ENCODE results near the gene GARIN1A. TPM values are rescaled to one million over a fixed set of nuclear protein-coding genes. Genes with fewer than 3 reads are reported as not detected.

GARIN1A gene
- total RNA-seq, 1 experiment from 2014 or later = 0.17 TPM

DNA sequence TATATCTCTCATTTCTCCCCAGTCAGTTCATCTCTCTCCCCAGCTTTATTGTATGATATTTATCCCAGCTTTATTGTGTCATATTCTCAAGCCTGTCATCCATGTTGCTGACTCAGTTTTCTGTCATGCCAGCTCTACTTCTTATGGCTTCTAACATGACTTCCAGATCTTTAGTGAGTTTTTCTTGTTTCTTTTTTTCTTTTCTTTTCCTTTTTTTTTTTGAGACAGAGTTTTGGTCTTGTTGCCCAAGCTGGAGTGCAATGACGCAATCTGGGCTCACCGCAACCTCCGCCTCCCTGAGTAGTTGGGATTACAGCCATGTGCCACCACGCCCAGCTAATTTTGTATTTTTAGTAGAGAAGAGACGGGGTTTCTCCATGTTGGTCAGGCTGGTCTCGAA lies 38.4 kb downstream of the GARIN1A start:
- no peak for DNase-seq (ENCODE audit: extremely low read depth, low read depth)

DNA sequence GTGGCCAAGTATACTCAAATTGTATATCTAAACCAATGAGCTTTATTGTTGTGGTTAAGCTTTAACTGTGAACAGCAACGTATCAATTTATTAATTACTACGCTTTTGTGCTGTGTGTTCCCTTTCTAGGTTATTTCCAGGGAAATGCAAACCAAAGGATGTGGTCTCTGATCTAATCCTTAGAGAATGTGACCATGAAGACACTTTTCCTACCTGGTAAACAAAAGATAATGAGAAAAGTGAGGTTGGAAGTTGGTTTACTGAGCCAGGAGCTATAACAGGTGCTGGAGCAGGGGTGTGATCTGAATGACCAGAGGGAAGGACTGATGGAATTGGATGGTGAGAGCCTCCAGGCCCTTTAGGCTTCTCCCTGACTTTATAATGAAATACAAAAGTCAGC lies 41.7 kb downstream of the GARIN1A start:
- DNase-seq (ENCODE audit: extremely low read depth, low read depth) = no peak

DNA sequence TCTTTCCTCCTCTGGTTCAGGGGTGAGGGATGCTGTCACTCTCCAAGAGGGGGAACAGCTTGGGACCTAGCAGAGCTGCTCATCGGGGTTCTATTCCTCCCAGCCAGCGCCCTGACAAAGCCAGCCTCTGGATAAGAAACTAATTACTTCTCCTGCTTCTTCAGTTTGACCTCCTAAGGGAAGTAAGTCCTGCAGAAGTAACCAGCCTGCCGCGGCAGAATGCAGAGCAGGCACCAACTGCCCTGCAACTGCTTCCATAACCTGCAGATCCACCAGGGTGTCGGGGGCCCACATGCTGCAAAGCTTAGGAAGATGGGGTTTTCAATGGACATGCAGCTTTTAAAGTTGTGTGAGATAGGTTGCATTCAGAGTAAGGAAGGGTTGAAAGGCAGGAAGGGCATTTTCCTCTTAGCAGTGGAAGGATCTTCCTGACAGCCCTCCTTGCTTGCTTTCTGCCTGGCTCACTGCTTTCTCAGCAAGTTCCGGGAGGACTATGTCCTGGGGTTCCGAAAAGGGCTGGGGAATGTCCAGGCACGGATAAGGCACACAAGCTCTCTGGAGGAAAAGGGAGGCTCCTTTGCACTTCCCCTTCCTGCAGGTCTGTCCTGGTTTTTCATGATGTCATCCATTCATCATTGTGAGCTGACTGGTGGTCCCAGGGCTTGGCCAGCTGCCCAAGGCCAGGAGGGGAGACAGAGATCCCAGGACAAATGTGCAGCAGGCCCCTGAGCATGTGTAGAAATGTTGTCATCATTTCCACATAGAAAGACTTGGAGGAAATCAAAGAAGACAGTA lies 42.8 kb downstream of the GARIN1A start:
- no peak for DNase-seq (ENCODE audit: extremely low read depth, low read depth)

DNA sequence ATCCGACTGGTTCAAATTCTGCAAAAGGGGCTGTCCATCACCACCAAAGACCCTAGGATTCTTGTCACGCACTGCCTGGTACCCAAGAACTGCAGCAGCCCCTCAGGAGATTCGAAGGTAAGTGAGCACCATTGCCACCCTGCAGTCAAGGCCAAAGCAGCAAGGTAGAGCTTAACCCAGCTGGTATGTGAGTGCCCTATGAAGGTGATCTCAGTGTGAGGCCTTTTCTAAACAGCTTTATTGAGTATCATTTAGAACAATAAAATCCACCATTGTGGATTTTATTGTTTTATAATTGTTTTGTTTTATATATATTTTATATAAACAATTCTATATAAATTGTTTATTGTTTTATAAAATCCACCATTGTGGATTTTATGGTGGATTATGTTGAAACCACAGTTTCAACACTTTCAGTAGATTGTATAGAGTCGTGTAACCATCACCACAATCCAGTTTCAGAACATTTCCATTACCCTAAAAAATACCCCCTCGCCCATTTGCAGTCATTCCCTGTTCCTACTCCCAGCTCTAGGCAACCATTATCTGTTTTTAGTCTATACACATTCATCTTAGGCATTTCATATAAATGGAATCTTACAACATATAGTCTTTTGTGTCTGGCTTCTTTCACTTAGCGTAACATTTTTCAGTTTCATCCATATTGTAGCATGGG lies 47.0 kb downstream of the GARIN1A start:
- DNase-seq (ENCODE audit: extremely low read depth, low read depth) = no peak

DNA sequence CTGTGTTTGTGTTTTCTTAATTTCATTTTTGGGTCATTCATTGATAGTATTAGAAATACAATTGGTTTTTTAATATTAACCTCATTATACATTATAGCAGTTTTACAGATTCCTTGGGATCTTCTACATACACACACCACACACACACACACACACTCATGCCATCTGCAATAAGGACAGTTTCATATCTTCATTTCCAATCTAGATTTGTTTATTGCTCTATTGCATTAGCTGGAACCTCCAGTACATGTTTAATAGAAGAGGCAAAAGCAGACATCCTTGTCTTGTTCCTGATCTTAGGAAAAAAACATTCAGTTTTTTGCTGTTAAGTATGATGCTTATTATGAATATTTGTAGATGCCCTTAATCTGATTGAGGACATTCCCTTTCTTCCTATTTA lies 49.3 kb downstream of the GARIN1A start:
- no peak for DNase-seq (ENCODE audit: extremely low read depth, low read depth)

Small RNA genes lying within 50 kb of the gene (small RNA-seq; reads per million reads assigned to genes)
- gene RNA5SP242 (0.89 to 11.7 reads per million in 2 experiments), gene RNA5SP243 (0.10 to 0.47 reads per million in 2 experiments), gene RNU6-177P (0 reads per million in 2 experiments)

Other genes with a start within 250 kb of the GARIN1A start
- 16.1 and 21.6 TPM in 2 replicates for gene HILPDA, start 216.4 kb upstream of the GARIN1A start, total RNA-seq (2014; rRNA removed; shearing (Covaris generic))
- gene METTL2B, start 195.5 kb upstream of the GARIN1A start, total RNA-seq (2014; rRNA removed; shearing (Covaris generic)) = 44.0 and 44.8 TPM in 2 replicates
- gene CALU, start 67.1 kb downstream of the GARIN1A start, total RNA-seq (2014; rRNA removed; shearing (Covaris generic)) = 172 and 189 TPM in 2 replicates
- not detected in 2 replicates for gene OPN1SW, start 103.5 kb downstream of the GARIN1A start, total RNA-seq (2014; rRNA removed; shearing (Covaris generic))
- gene CCDC136, start 119.7 kb downstream of the GARIN1A start, total RNA-seq (2014; rRNA removed; shearing (Covaris generic)) = 0.61 and 0.87 TPM in 2 replicates
- gene FLNC, start 158.1 kb downstream of the GARIN1A start, total RNA-seq (2014; rRNA removed; shearing (Covaris generic)) = 0.57 and 0.69 TPM in 2 replicates
- gene ATP6V1F, start 190.6 kb downstream of the GARIN1A start, total RNA-seq (2014; rRNA removed; shearing (Covaris generic)) = 68.0 and 78.5 TPM in 2 replicates
- gene KCP, start 238.4 kb downstream of the GARIN1A start, total RNA-seq (2014; rRNA removed; shearing (Covaris generic)) = not detected in 2 replicates